ELF-1 (cell line): ENCODE results near the gene TSC22D3.
"Not testable (repeated sequence)": the region's sequence is repeated elsewhere in the genome, so short reads cannot be mapped to it uniquely, and the experiment has no call there.

Source experiments
- DNase-seq: peaks from one replicate; pipeline ENCODE4 v3.0.0-alpha.2; 2016; ENCODE audit warnings: low read depth, low spot score

TSC22D3 gene

DNA sequence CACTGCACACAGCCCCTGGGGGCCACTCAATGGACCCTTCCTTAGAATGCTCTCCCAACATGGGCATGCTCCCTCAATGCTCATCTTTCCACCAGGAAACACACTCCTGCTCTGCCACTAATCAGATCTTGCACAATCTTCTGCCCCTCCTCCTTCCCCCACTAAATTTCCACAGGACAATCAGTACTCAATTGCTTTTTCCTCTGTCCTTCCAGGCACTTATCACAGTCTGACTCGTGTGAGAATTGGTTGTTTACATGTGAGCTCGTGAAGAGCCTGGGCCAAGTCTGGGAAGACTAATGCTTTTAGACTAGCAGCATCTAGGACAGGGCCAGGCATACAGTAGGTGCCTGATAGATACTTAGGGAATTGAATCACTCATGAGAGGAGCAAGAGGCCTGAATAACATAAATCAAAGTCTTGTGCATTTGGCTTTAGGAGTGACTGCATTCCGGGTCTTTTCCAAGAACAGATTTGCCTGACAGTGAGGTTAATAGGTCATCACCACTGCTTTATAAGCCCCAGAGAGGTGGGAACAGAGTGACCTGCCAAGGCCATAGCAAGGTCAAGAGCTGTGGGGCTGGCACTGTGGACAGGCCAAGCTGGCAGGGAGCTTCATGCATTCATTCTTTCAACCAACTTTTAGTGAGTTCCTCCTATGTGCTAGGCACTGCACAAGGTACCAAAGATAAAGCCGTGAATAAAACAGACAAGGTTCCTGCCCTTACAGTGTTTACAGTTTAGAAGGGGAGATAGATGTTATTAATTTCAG is 92.3 kb downstream of the TSC22D3 start:
- DNase-seq = no peak

- DNase-seq = no peak
These were observed 93.3 kb downstream of the TSC22D3 start for GRCh38 chrX:107682256-107682655.

GRCh38 chrX:107678957-107679740 is 96.4 kb downstream of the TSC22D3 start:
- no peak for DNase-seq

- DNase-seq = no peak
These were observed 97.7 kb downstream of the TSC22D3 start for GRCh38 chrX:107677909-107678308.

- DNase-seq = peak; percentile 60
These were observed 98.1 kb downstream of the TSC22D3 start for GRCh38 chrX:107677501-107677901.

GRCh38 chrX:107676559-107677378 is 98.8 kb downstream of the TSC22D3 start:
- DNase-seq = peak; percentile 60

DNA sequence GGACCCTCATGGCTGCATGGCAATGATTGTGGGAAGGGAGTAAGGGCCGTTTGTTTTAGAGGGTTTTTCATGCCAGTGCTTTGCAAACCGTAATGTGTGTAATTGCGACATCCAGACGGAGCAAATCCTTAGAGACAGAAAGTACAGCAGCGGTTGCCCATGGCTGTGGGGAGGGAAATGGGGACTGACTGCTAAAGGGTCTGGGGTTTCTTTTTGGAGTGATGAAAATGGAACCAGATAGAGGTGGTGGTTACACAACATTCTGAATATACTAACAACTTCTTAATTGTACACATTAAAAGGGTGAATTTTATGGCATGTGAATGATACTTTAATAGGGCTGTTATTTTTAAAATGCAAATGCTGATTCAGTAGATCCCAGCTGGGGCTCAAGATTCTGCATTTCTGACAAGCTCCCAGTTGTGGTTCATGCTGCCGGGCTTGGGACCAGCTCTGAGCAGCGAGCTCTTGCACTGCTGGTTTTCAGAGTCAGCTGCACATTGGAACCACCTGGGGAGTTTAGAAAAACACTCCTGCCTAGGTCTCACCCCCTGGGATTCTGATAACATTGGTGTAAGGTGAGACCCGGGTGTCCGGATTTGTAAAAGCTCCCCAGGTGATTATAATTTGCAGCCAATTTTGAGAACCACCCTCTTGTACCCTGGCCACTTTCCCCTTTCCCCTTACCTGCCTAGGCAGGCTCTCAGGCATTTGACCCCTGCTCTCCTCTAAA is 99.6 kb downstream of the TSC22D3 start:
- no peak for DNase-seq

GRCh38 chrX:107675365-107675654 is 100.3 kb downstream of the TSC22D3 start:
- no peak for DNase-seq

GRCh38 chrX:107674480-107675364 is 100.9 kb downstream of the TSC22D3 start:
- DNase-seq = no peak

DNA sequence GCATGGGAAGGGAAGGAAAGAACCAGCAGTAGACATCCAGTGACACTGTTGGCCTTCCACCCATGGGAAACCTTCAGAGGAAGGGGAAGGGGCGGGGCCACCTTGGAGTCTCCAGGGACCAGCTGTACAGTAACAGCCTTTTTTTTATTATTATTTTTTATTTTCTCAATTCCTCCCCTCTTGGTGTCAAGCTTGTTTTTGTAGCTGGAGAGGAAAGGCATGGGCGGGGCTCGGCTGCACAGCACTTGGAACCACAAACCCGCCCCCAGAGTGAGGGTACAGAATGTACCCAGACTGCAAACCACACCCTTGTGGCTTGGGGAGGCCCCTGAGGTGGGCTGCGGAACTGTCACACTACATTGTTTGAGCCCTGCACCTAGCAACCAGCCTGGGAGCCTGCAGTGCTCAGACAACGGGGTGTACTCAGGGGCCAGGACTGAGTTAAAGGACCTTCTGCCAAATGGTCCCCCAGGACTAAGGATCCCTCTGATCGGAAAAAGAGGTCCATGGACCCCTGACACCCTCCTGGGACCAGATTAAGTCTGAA is 101.6 kb downstream of the TSC22D3 start:
- no peak for DNase-seq

DNA sequence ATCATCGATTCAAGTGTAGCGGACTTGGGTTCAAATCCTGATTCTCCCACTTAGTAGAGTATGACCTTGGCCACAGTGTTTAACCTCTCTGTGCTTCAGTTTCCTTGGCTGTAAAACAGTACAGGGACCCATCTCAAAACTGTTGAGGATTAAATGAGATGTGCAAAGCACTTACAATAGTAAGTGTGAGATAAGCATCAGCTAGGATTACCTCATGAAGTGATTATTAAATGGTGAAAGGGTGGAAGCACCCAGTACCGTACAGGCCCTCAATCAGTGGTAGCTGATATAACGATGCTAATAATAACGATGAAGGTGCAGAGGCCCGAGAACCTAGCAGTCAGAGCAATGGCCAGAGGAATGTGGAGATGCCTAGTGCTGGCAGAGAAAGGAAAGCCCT is 102.2 kb downstream of the TSC22D3 start:
- no peak for DNase-seq

DNA sequence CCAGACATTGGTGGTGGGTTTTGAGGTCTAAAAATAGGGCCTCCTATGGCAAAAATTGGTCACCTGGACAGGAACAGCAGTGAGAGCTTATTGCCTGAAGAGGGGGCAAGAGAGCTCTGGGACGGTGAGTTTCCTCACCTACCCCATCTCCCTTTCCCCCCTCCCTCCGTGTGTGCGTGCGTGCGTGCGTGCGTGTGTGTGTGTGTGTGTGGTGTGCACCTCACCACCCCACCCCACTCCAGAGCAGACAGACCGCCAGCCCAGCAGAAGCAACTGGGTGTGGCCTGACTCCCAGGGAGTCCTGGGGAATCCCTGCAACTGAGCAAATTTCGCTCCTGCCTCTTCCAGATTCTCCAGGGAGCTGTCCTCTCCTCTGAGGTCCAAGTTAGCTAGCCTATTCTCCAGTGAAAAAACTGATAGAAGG is 102.6 kb downstream of the TSC22D3 start:
- DNase-seq = peak; percentile 86

DNA sequence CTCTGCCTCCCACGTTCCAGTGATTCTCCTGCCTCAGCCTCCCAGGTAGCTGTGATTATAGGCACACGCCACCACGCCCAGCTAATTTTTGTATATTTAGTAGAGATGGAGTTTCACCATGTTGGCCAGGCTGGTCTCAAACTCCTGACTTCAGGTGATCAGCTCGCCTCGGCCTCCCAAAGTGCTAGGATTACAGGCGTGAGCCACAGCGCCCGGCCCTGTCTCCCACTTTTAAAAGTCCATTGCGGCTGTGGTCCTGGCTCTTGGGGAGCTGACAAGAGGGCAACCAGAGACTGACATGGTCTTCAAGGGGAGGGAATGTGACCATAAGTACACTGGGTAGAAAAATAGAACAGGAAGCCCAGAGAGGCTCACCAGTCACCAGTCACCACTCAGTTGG is 104.3 kb downstream of the TSC22D3 start:
- not testable (repeated sequence) for DNase-seq

- DNase-seq = no peak
These were observed 105.5 kb downstream of the TSC22D3 start for GRCh38 chrX:107669885-107670628.

DNA sequence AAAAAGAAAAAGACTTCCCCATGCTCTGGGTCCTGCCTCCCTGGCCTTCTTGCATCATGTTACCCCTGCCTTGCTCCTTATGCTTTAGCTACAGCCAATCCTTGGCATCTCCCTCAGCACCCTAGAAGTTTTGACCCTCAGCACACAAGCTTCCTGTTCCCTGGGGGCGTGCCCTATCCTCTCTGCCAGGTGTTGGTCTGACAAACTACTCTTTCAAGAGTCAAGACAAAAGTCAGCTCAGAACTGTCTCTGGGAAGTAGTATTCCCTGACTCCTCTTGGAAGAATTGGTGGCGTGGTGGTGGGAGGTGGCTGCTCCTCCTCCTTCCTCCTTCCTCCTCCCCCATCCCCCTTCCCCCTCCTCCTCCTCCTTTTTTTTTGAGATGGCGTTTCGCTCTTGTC is 106.3 kb downstream of the TSC22D3 start:
- no peak for DNase-seq

DNA sequence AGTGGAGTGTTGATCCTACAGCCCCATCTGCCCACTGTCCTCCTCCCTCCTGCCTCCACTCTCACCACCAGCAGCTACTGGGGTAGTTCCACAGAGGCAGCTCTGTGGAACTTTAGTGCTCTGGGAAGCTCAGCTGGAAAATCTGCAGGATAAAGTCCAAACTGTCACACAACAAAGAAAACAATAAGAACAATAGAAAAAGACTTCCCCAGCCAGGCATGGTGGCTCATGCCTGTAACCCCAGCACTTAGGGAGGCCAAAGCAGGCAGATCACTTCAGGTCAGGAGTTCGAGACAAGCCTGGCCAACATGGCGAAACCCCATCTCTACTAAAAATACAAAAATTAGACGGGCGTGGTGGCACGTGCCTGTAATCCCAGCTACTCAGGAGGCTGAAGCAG is 106.9 kb downstream of the TSC22D3 start:
- not testable (repeated sequence) for DNase-seq

DNA sequence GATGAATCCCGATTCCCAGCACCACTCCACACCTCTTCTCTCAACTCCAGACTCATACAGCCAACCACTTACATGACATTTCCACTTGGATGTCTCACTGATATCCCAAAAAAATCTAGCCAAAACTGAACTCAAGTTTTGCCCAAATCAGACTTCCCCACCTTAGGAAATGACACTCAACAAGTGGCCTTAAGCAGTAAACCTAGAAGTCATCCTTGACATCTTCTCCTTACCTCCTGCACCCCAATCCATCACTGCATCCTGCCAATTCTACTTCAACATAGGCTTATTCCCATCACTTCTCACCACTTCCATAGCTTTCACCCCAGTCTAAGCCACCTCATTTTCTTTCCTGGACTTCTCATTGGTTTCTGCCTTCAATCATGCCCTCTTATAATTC is 108.2 kb downstream of the TSC22D3 start:
- DNase-seq = no peak

DNA sequence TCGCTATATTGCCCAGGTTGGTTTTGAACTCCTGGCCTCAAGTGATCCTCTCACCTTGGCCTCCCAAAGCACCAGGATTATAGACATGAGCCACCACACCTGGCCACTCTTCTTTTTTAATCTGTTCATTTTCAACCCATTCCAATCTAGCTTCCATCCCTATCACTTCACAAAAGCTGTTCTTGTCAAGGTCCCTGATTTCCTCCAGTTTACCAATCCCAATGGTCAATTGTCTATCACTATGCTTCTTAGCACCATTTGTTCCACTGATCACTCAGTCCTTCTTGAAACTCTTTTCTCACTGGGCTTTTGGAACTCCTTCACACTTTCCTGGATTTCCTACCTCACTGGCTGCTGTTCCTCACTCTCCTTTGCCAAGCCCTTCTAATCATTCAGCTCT is 108.7 kb downstream of the TSC22D3 start:
- no peak for DNase-seq
